ENCODE data around the gene NOP10.

The NOP10 gene

GRCh38 chr15:34336231-34336990, 6.5 kb downstream of the NOP10 start:
- no peaks in the 10 kb centered on the region; the same call in 1 of the 2 replicates for H3K36me3 ChIP-seq (ENCODE audit: control insufficient read depth, insufficient read depth, low read length)
- H3K27me3 ChIP-seq (replicated peaks; ENCODE audit: control insufficient read depth, insufficient read depth, low read length) = no peaks in the 10 kb centered on the region
- peak overlapping the region; percentile 95 for H3K4me3 ChIP-seq (replicated peaks; ENCODE audit: low read depth, low read length)
- peak; percentile 42 for DNase-seq (ENCODE audit: extremely low read depth, insufficient read length)
- TF ChIP-seq CTCF (IDR thresholded peaks at IDR 0.05; ENCODE audit: insufficient read depth, low read length, poor library complexity, severe bottlenecking) = no peak

GRCh38 chr15:34335176-34336032, 7.5 kb downstream of the NOP10 start:
- no peaks in the 10 kb centered on the region for H3K36me3 ChIP-seq (ENCODE audit: control insufficient read depth, insufficient read depth, low read length)
- TF ChIP-seq CTCF (IDR thresholded peaks at IDR 0.05; ENCODE audit: insufficient read depth, low read length, poor library complexity, severe bottlenecking) = no peak
- peak overlapping the region; percentile 95 for H3K4me3 ChIP-seq (replicated peaks; ENCODE audit: low read depth, low read length)
- DNase-seq (ENCODE audit: extremely low read depth, insufficient read length) = peak; percentile 34
- H3K27me3 ChIP-seq (replicated peaks; ENCODE audit: control insufficient read depth, insufficient read depth, low read length) = no peaks in the 10 kb centered on the region

- H3K4me3 ChIP-seq (replicated peaks; ENCODE audit: low read depth, low read length) = peak overlapping the region; percentile 95
- TF ChIP-seq CTCF (IDR thresholded peaks at IDR 0.05; ENCODE audit: insufficient read depth, low read length, poor library complexity, severe bottlenecking) = no peak
- no peak for DNase-seq (ENCODE audit: extremely low read depth, insufficient read length)
- no peaks in the 10 kb centered on the region for H3K27me3 ChIP-seq (replicated peaks; ENCODE audit: control insufficient read depth, insufficient read depth, low read length)
- no peaks in the 10 kb centered on the region for H3K36me3 ChIP-seq (ENCODE audit: control insufficient read depth, insufficient read depth, low read length)
These were observed 8.3 kb downstream of the NOP10 start for GRCh38 chr15:34334672-34335071.

DNA sequence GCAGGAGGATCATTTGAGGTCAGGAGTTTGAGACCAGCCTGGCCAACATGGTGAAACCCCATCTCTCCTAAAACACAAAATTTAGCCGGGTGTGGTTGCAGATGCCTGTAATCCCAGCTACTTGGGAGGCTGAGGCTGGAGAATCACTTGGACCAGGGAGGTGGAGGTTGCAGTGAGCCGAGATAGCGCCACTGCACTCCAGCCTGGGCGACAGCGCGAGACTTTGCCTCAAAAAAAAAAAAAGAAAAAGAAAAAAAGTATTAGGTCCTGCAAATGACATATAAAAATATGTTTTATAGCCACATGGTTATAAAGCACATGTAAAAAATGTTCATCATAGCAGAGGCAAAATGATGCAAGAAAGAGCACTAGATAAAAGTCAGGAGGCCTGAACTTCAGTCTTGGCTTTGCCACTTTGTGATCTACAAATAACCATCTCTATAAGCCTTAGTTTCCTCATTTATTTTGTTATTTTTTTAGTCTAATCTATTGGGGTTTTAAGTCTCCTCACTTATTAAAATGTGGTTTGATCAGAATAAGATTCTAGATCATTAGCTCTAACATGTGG, 10.3 kb downstream of the NOP10 start:
- Histone ChIP-seq H3K36me3 (ENCODE audit: control insufficient read depth, insufficient read depth, low read length) (no peaks in the 10 kb centered on the region), H3K27me3 (replicated peaks; ENCODE audit: control insufficient read depth, insufficient read depth, low read length) (no peaks in the 10 kb centered on the region), H3K4me3 (replicated peaks; ENCODE audit: low read depth, low read length) (no peak overlapping the region)
- TF ChIP-seq CTCF (IDR thresholded peaks at IDR 0.05; ENCODE audit: insufficient read depth, low read length, poor library complexity, severe bottlenecking) = no peak
- DNase-seq (ENCODE audit: extremely low read depth, insufficient read length) = no peak

DNA sequence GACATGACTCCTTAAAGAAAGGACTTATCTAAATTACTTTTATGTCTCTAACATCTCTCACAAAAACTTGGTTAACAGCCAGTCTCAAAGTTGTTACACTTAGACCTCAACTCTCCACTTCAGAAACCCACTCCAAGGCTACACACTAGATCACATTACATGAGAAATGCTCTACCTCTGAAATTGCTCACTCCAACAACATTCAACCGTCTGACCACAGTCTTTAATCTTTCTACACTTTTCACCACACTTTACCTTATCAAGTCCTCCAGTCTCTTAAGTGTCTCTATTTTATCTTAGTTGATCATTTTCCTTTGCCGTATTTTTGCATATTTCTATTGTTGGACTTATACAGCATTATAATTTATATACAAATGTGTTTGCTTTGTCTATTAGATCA, 11.1 kb downstream of the NOP10 start:
- H3K27me3 ChIP-seq (replicated peaks; ENCODE audit: control insufficient read depth, insufficient read depth, low read length) = no peaks in the 10 kb centered on the region
- no peak for TF ChIP-seq CTCF (IDR thresholded peaks at IDR 0.05; ENCODE audit: insufficient read depth, low read length, poor library complexity, severe bottlenecking)

More for the DNA sequence above, 11.1 kb downstream of the NOP10 start:
- Histone ChIP-seq H3K4me3 (replicated peaks; ENCODE audit: low read depth, low read length) (no peak overlapping the region), H3K36me3 (ENCODE audit: control insufficient read depth, insufficient read depth, low read length) (no peaks in the 10 kb centered on the region)
- no peak for DNase-seq (ENCODE audit: extremely low read depth, insufficient read length)
